Erythroblast (primary cell): Measurements from ENCODE around the gene AQP1.

Source experiments
- GATA1 ChIP-seq: IDR thresholded peaks from 2 replicates; pipeline ENCODE4 v1.6.1; 2011; ENCODE audit warnings: low read depth, mild to moderate bottlenecking, control low read depth, low read length, moderate library complexity
- POLR2A ChIP-seq: IDR thresholded peaks from 2 replicates; pipeline ENCODE4 v1.6.1; 2011; ENCODE audit warnings: mild to moderate bottlenecking, low read length

- TF ChIP-seq POLR2A, result no peak
- TF ChIP-seq GATA1, result no peak
Observed at GRCh38 chr7:30924624-30925023, 13.0 kb downstream of the AQP1 start.
